HG03575 (cell line): ENCODE measurements around the gene MYO1D.
"Not testable (repeated sequence)": the region's sequence is repeated elsewhere in the genome, so short reads cannot be mapped to it uniquely, and the experiment has no call there.

Experiments
- ATAC-seq: cut with Tn5 transposase; IDR thresholded peaks from one replicate; pipeline ENCODE4 v1.9.1; 2021; ENCODE audit not compliant: unreplicated experiment, insufficient number of reproducible peaks, low FRiP score; ENCODE audit errors: extremely low read depth

MYO1D gene

GRCh38 chr17:32536736-32537643, 339.9 kb downstream of the MYO1D start:
- ATAC-seq: no peak

- no peak for ATAC-seq
These were observed 343.6 kb downstream of the MYO1D start for GRCh38 chr17:32533296-32533695.

- no peak for ATAC-seq
These were observed 347.3 kb downstream of the MYO1D start for GRCh38 chr17:32529604-32530003.

- ATAC-seq: no peak
These were observed 348.1 kb downstream of the MYO1D start for GRCh38 chr17:32528825-32529224.

GRCh38 chr17:32527146-32527545, 349.8 kb downstream of the MYO1D start:
- no peak for ATAC-seq

GRCh38 chr17:32525122-32525521, 351.8 kb downstream of the MYO1D start:
- no peak for ATAC-seq

- not testable (repeated sequence) for ATAC-seq
These were observed 352.4 kb downstream of the MYO1D start for GRCh38 chr17:32524553-32524880.

GRCh38 chr17:32523827-32524552, 352.9 kb downstream of the MYO1D start:
- peak; percentile 31 for ATAC-seq

- peak; percentile 37 for ATAC-seq
These were observed 353.8 kb downstream of the MYO1D start for GRCh38 chr17:32523017-32523680.

- no peak for ATAC-seq
These were observed 356.1 kb downstream of the MYO1D start for GRCh38 chr17:32520737-32521404.

GRCh38 chr17:32520104-32520701, 356.7 kb downstream of the MYO1D start:
- ATAC-seq: no peak

- no peak for ATAC-seq
These were observed 357.5 kb downstream of the MYO1D start for GRCh38 chr17:32519228-32520103.

GRCh38 chr17:32518646-32519227, 358.2 kb downstream of the MYO1D start:
- ATAC-seq: no peak

GRCh38 chr17:32517982-32518381, 358.9 kb downstream of the MYO1D start:
- ATAC-seq: no peak

- no peak for ATAC-seq
These were observed 359.8 kb downstream of the MYO1D start for GRCh38 chr17:32516940-32517701.

- no peak for ATAC-seq
These were observed 360.5 kb downstream of the MYO1D start for GRCh38 chr17:32516450-32516849.
